GM19438 (cell line): ENCODE measurements around the gene AMH.
A peak's percentile ranks its signal among the peaks of the same experiment; 100 is the strongest.

ENCODE experiments used
- ATAC-seq: cut with Tn5 transposase; IDR thresholded peaks from one replicate; pipeline ENCODE4 v1.9.1; 2021; ENCODE audit warnings: low read depth; ENCODE audit not compliant: unreplicated experiment

The AMH gene

DNA sequence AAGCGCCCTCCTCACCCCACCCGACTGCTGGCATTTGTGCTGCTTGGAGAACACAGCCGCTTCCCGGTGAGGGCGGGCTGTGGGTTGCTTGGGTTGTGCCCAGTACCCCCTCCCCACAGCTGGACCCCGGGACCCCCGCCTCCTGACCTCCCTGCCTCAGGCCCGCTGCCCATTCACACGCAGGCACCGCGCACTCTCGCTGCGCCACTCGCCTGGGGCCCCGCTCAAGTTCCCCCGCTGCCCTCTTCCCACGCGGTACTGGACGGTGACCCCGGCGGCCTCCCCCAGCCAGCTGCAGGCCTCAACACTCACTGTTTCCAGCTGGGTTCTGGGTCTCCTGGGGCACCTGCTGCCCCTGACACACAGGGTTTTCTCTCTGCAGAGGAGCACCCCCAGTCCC is 29.4 kb upstream of the AMH start:
- ATAC-seq, result no peak

DNA sequence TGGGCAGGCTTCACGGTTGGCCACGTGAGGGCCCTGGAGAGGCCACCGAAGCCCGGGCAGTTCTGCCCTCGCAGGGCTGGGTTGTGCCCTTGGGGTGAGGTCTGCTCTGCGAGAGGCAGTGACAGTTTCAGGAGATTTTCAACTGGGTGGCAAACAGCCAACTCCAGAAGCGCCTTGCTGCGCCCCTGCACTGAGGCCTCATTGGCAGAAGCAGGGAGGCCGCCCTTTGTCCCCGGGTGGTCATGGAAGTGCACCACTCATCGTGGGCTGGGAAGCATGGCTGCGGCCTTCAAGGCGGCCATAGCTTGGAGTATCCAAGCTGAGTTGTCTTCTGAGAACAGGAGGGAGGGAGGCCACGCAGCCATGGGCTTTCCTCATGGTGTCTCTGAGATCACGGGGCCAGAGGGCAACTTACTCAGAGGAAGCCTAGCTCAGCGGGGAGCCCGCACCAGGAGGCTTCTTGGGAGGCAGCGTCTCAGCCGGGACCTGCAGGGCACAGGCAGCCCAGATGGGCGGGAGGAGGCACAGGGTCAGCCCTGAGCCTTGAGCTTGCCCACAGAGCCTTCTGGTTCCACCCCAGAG is 27.8 kb upstream of the AMH start:
- ATAC-seq, result no peak

DNA sequence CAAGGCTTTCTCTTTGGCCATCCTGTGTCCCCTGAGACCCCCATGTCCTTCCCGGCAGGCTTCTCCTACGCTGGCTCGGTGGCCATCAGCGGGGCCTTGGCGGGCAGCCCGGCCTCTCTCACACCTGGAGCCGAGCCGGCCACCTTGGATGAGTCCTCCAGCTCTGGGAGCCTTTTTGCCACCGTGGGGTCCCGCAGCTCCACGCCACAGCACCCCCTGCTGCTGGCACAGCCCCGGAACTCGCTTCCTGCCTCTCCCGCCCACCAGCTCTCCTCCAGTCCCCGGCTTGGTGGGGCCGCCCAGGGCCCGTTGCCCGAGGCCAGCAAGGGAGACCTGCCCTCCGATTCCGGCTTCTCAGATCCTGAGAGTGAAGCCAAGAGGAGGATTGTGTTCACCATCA is 27.2 kb upstream of the AMH start:
- no peak for ATAC-seq

DNA sequence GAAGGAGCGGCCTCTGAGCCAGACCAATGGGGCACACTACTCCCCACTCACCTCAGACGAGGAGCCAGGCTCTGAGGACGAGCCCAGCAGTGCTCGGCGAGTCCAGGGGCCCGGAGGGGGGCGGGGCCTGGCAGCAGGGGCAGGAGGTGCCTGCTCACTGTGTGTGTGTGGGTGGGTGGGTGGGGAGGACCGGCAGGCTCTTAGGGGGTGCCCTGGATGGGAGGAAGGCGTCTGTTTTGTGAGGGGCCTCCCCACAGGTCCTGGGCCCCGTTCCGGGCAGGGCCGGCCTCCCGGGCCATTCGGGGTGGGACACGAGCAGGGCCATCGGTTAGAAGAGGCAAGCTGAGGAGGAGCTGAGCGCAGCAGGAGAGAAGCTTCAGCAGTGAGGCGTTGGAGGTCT is 25.7 kb upstream of the AMH start:
- no peak for ATAC-seq

DNA sequence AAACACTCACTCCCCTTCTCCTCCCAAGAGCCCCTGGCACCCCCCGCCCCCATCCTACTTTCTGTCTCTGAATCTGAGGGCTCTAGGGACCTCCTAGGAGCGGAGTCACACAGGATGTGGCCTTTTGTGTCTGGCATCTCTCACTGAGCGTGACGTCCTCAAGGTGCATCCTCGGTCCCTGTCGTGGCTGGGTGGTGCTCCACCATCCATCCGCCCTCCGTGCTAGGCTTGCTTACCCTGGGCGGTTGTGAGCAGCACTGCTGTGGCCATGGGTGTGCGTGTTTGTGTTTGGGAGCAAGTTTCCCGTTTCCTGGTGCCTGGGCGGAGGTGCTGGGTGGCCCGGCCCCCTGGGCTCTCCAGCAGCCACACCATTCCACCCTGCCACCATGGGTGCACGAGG is 25.2 kb upstream of the AMH start:
- no peak for ATAC-seq

DNA sequence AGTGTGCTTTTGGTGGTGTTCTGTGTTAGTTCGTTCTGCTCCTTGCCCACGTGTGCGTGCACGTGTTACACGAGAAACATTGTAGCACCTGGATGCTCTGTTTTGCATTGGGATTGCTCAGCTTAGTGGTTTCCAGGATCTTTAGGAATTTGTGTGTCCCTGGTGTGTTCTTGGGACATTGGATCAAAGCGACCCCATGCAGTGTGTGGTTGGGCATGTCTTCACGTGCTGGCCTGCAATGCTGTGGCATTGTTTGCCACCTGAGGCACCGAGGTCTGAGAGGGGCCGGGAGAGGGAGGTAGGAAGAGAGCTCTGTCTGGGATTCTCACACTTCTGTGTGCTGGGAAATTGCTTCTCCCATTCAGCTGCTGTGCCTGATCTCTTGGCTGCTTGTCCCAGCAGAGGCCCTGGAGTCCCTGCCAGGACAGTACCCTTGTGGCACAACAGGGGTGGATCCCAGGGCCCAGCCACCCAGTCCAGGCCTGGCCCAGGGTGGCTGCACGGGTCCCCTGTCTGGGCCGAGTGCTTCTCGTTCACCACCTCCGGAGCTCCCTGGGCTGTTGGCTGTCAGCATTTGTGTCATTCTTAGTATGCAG is 24.3 kb upstream of the AMH start:
- no peak for ATAC-seq

DNA sequence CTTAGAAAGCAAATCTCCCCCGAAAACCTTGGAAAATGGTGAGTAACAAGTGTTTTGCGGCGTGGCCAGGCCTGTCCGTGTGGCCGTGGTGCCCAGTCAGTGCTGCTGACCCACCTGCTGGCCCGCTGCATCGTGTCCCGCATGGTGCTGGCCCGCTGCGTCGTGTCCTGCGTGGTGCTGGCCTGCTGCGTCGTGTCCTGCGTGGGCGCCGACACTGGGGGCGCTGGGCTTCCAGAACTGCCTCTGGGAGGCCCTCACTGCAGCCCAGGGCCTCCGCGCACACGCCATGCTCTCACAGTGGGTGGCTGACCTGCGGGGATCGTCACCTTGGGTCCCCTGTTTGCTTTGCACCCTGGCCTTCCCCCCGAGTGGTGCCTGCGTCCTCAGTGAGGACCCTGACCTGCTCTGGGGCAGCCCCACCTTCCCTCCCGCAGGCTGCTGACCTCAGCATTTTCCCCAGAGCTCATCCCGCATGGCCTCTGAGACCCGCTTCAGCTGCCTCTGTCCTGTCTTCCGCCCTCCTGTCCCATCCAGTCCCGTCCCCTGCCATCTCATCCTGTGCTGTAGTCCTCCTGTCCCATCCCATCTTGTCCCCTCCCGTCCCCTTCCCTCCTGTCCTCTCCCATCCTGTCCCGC is 23.6 kb upstream of the AMH start:
- ATAC-seq, result no peak

DNA sequence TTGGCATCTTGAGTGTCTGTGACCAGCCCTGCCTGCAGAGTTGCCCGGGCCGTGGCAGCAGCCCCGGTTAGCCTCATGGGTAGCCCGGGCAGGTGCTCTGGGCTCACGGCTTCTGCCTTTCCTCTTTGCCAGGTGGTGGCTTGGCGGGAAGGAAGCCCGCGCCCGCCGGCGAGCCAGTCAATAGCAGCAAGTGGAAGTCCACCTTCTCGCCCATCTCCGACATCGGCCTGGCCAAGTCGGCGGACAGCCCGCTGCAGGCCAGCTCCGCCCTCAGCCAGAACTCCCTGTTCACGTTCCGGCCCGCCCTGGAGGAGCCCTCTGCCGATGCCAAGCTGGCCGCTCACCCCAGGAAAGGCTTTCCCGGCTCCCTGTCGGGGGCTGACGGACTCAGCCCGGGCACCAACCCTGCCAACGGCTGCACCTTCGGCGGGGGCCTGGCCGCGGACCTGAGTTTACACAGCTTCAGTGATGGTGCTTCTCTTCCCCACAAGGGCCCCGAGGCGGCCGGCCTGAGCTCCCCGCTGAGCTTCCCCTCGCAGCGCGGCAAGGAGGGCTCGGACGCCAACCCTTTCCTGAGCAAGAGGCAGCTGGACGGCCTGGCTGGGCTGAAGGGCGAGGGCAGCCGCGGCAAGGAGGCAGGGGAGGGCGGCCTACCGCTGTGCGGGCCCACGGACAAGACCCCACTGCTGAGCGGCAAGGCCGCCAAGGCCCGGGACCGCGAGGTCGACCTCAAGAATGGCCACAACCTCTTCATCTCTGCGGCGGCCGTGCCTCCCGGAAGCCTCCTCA is 22.9 kb upstream of the AMH start:
- no peak for ATAC-seq

DNA sequence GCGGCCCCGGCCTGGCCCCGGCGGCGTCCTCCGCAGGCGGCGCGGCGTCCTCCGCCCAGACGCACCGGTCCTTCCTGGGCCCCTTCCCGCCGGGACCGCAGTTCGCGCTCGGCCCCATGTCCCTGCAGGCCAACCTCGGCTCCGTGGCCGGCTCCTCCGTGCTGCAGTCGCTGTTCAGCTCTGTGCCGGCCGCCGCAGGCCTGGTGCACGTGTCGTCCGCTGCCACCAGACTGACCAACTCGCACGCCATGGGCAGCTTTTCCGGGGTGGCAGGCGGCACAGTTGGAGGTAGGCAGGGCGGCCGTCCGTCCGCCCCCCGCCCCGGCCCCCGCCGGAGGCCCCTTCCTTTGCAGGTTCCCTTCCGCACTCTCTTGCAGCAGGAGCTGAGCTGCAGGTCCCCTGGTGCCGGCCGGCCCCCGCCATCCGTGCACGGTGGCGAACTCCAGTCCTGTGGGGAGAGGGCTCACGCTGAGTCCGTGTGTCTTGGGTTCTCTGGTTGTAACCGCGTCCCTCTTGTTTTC is 22.2 kb upstream of the AMH start:
- no peak for ATAC-seq

DNA sequence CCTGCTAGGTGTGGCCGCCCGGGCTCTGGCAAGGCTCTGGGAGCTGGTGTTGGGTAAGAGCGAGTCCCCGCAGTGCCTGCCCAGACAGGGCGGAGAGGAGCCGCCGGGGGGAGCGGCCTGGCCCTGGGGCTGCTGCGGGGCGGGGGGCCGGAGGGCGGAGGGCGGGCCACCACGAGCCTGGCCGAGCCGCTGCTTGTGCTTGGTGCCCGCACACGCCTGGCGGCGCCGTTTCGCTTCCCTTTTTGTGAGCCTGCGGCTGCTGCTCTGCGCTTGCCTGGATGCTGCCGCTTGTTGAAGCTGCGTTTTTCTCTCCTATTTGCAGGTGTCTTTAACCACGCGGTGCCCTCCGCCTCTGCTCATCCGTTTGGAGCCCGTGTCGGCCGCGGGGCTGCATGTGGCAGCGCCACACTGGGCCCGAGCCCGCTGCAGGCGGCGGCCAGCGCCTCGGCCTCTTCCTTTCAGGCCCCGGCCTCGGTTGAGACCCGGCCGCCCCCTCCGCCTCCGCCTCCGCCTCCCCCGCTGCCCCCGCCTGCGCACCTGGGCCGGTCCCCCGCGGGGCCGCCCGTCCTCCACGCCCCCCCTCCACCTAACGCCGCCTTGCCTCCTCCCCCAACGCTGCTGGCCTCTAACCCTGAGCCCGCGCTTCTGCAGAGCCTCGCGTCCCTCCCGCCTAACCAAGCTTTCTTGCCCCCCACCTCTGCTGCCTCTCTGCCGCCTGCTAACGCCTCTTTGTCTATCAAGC is 21.5 kb upstream of the AMH start:
- ATAC-seq, result peak; percentile 43

DNA sequence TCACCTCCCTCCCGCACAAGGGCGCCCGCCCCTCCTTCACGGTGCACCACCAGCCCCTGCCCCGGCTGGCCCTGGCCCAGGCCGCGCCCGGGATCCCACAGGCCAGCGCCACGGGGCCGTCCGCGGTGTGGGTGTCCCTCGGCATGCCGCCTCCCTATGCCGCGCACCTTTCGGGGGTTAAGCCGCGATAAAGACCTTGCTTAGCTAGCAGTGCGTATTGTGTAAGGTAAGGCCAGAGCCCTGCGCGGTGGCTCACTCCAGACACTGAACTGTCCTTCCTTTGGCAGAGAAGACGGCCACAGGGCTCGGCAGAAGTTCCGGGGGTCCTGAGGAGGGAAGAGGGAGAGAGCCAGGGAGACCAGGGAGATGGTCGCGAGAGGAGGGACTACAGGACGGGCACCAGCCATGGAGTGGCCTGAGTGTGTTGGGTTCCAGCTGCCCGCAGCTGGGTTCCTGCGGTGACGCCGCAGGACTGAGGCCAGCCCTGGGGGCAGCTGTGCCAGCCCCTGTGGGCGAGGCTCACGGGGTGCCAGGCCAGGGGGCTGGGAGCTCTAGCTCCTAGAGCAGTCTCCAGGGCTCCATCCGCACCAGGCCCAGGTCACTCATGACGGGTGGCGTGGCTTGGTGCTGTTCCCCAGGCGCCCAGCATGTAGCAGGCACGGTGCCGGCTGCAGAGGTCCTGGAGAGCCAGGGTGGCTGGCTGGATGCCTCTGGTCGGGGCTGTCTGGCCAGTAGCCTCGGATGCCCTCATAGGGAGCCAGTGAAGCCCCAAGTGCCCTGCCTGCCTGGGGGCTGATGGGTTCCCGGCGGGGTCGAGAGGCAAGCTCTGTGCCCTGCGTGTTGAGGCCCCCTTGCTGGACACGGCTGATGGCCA is 20.7 kb upstream of the AMH start:
- ATAC-seq, result no peak

DNA sequence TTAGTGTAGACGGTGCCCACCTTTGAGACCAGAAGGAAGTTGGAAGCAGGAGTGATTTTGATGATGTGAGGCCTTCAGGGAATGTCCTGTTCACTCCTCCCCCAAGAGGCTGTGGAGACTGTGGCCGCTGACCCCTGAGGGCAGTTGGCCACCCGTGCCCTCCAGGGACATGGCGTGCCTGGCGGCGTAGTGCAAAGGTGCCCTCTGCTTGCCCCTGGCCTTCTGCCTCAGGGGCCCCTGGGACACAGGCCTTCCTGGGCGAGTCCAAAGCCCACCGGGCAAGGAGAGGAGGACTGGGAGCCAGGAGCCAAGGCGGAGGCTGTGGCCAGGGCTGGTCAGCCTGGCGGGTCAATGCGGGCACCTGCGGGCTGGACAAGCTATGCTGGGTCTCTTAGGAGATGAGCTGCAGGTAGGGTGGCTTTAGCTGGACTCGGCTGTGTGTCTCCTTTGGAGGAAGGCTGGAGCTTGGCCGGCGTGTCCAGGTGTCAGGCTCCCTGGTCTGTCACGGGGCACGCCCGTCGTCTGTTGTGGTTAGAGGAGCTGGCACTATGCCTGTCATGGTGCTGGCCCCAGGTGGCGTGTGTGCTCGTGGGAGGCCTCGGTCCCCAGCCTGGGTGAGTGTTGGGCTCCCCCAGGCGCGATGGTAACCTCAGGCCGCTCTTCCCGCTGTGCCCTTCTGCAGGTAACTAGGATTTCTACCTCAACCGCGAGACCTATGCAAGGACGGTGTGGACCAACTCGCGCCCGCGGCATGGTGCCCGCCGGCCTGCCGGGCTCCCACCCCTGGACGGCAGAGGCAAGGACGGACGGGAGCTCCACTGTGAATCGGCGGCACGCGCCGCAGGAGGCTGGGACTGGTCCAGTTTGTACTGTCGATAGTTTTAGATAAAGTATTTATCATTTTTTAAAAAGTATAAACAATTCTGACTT is 19.8 kb upstream of the AMH start:
- ATAC-seq, result no peak

DNA sequence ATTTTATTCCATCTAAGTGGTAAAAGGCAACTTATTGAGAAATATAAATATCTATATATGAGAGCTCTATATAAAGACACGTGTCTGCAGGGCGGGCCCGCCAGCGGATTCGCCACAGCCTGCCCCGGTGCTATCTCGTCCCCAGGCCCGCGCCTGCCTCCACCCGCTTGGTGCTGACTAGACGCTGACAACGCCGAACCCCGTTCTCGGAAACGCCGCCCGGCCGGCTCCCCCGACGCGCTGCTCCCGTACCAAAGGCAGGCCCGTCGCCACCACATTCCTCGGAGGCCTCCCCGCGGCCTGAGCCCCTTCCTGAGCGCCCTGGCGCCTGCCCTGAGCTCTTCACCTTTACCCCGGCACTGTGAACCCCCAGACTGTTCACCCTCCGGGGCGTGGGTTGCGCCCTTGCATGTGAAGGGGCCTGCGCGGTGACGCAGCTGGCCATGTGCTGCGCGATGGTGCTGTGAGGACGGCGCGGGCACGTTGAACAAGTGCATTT is 19.0 kb upstream of the AMH start:
- ATAC-seq, result no peak

DNA sequence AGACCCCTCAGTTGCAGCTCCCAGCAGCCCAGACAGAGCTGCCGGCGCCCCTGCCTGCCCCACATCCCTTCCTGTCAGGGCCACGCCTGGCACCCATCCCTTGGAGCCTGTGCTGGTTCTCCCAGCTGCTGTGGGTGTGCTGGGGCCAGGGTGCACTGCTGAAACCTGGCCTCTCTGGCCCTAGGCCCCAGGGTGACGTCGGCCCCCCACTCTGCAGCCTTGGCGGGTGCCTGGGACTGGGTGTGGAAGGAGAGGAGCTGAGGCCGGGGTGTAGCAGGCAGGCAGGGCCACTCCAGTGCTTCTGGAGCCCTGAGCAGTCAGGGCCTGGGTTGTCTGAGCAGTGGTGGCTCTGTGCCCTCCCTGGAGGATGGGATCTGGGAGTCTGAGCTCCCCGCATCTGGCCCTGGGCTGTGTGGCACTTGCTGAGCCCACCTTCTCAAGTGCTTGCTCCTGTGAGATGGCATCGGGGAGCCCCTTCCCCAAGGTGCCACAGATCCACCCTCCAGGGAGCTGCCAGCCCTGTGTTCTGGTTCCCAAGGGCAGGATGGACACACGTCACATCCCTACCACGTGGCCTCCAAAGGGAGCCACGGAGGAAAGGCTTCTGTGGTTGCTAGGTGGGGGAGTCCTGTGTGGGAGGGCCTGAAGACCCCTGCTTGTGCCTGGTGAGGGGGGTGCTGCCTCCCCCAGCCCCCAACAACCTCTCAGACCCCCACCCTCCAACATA is 18.2 kb upstream of the AMH start:
- no peak for ATAC-seq

DNA sequence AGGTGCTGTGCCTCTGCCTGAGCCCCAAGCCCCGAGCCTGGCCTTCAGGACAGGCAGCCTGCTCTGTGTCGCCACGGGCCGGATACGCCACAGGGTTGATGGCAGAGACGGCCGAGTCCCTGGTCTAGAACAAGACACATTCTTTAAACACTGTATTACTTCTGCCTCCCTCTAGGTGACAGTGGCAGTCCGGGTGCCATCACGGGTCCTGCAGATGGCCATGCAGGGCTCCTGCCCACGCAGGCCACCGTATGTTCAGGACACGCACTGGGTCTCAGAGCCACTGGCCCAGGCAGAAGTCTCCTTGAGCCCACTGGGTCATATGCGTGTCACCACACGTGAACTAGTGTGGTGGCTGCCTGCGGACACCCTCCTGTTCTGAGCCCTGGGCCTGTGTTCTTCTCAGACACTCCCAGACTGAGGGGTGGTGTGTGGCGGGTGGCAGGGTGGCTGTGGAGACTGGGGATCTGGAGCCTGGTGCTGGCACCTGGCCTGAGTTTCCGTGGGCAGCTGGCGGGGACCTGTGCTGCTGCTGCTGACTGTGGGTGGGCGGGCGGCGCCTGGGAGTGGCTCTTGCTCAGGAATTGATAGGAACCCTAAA is 17.4 kb upstream of the AMH start:
- no peak for ATAC-seq

DNA sequence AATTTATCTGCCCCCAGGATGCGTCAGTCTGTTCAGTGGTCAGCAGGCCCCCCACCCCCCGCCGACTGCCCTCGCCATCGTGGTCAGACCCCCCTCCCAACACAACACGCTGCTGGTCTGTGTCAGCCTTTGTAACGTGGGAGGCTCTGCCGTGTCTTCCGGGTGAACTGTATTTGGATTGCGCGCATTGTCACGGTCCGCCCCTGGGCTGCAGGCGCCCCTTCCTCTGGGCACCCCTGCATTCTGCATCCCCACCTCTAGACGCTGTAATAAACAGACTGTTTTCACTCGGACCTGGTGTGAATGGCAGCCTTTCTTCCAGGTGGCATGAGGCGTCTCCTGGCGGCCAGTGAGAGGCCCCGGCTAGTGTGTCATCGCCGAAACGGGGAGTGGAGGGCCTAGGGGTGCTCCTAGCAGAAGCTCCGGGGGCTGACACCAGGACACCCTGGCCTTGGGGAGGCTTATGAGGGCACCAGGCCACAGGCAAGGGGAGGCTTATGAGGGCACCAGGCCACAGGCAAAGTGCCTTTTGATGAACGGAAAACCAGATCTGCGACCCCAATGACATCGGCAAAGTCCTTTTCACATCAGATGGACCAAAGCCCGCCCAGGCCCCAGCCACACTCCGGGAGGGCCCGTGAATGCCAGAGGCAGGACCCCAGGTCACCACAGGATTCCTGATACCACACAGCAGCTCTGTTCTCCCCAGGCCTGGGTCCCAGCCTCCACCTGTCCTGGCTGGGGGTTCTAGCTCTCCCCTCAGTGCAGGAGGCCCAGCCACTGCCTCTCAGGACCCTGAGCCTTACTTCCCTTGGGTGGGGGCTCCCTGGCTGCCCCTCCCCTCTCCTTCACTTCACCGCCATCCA is 16.6 kb upstream of the AMH start:
- ATAC-seq, result no peak
